AG08395 (cell line): Measurements from ENCODE around the gene PIP5K1B.

Experiments used
- DNase-seq: peaks from one replicate; pipeline ENCODE4 v3.0.0; 2012; ENCODE audit warnings: mixed read lengths, low spot score

The PIP5K1B gene

GRCh38 chr9:68817079-68817875, 112.2 kb downstream of the PIP5K1B start:
- DNase-seq, result no peak

GRCh38 chr9:68819065-68819464, 114.0 kb downstream of the PIP5K1B start:
- no peak for DNase-seq

DNA sequence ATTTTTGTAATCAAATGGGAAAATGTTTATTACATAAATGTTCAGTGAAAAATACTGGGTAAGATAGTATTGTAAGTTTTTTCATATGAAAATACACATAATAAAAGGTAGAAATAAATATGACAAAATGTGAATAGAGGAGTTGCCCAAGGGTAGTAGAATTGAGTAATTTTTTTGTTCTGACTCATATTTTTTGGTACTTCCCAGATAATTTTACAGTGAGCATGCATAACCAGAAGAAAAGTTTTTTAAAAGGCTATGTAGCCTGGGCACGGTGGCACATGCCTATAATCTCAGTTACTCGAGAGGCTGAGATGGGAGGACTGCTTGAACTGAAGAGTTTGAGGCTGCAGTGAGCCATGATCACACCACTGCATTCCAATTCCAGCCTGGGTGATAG, 116.9 kb downstream of the PIP5K1B start:
- DNase-seq, result no peak

DNA sequence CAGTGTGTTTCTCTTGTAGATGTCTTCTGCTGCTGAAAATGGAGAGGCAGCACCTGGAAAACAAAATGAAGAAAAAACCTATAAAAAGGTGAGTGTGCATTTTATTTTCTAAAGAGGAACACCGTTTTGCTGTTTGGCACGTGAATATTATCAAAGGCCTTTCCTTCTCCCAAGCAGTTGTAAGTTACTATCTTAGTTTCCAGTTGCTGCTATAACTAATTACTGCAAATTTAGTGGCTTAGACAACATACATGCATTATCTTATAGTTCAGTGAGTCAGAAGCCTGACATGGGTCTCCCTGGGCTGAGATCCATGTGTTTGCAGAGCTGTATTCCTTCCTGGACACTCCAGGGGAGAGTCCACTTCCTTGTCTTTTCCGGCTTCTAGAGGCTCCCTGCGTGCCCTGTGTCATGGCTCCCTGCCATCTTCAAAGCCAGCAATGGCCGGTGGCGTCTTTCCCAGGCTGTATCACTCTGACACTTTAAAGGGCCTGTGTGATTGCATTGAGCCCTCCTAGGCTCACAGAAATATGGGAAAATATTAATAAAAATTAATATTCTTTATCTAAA, 117.6 kb downstream of the PIP5K1B start:
- no peak for DNase-seq

DNA sequence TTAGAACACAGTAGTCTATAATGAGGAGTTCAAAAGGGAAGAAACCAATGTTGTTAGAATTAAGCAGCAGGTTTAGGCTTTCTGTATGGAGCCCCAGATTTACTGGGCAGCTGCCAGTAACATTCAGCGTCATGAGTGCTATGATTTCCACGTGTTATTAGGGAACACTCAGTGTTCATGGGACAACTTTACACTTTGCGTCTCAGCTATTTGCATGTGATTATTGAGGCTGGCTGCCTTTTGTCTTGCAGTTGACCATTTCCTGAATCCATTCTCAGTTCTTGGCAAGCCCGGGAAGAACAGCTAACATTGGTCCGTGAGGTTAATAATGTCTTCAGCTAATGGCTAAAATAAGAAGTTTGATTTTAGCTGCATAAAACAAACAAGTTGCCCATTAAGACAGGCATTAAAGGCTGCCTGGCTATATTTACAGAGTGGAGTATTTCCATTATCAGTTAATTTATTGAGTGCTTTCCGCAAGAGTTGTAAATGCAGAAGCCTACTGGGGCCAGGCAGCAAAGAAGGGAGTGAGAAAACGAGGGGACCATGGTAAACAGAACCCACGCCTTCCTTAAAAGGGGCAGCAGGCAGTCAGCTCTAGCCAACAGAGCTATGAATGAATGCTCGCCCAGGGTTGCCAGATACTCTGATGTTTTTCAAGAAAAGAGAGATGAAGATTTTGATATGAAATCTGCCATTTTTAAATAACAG, 120.9 kb downstream of the PIP5K1B start:
- DNase-seq, result no peak

- DNase-seq, result no peak
Measured at GRCh38 chr9:68827837-68828744, 123.1 kb downstream of the PIP5K1B start.

- DNase-seq, result no peak
Measured at GRCh38 chr9:68832101-68832500, 127.1 kb downstream of the PIP5K1B start.

DNA sequence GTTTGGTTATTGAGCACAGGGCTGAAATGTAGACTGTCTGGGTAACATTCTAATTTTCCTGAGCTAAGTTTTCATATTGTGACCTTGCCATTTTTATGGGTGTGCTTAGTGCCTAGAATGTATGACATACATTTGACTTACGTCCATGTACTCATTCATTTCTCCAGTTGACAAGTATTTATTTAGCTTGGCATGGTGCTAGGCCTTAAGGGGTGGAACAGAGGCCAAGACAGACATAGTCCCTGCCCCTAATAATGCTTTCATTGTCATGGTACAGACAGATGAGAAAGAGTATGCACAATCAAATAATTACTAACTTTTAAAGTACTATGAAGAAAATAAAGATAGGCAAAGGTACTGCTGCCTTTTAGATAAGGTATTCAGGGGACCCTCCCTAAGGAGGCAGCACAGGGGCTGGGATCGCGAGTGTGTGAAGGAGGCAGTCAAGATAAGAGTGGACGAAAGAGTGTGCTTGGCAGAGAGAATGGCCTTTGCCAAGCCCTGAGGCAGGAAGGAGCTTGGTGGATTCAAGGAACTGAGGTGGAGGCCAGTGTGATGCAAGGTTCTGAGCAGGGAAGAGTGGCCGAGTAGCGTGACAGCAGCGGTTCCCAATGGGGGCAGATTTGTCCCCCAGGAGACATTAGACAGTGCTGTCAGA, 128.0 kb downstream of the PIP5K1B start:
- DNase-seq, result no peak

DNA sequence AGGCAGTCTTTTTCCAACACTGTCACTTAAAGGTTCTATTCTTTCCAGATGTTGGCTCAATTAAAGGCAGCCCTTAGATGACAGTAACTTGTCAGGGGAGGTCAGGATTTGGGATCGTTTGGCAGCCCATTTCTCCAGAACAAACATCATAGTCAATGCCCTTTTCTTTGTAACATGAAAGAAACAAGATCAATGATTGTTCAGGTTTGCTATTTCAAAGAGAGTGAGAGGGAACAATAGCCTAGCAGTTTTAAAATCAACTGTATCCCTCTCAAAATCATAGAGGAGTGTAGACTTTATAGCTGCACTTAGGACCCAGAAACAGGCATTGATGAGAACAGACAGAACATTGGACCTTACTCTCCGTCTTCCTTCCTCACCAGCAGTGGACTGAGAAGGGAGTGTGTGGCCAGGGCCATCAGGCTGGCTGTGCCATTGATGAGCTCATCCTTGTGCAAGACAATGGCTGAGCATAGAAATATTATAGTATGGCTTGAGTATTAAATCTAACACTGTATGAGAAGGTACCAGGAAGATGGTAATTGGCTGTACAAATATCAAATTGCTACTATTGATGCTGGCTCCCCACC, 130.0 kb downstream of the PIP5K1B start:
- DNase-seq, result no peak

DNA sequence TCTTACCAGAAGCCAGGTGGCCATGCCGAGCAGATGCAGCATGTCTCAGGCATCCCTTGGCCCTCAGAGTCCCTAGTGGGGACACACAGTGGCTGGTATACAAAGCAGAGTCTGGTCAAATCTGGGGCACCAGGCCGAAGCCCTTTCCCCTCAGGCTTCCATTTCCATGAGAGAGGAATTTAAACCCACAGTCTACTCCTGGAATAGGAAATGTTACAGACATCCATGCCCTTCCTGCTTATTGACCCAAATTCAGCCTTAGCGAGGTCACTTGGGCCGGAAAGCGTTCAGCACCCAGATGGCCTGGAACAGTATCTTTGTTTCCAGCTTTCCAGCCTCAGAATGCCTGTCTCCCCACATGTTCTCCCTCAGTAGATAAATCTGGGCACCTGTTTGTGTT, 131.7 kb downstream of the PIP5K1B start:
- no peak for DNase-seq

DNA sequence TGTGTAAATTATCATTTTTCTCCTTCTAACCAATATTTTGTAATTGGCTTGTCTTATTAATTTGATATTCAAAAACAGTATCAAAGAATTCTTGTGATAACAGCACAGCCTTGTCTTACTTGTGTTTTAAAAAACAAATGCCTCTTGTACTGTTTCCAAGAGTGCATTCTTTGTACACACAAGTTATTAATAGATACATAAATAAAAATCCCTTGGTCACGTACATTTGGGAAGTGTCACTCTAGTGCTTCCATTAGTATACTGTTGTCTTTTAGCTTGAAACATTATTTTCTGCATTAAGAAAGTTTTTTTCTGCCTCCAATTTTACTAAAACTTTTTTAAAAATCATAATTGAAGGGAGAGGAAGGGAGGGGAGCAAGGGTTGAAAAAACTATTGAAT, 133.2 kb downstream of the PIP5K1B start:
- DNase-seq, result no peak

- DNase-seq, result no peak
Measured at GRCh38 chr9:68841276-68842052, 136.4 kb downstream of the PIP5K1B start.

DNA sequence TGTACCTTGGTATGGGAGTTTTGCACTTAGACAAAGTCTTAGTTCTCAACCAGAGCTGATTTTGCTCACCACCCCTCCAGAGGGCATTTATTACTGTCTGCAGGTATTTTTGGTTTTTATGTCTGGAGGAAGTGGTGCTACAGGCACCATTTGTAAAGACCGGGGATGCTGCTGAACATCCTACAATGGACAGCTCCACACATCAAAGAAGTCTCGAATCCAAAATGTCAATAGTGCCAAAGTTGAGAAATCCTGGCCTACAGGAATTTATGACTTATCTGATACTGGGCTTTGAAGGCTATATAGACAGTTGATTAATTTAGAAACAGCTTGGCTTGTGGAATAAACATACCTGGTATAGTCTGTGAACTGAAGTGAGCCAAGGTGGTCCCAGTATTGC, 137.5 kb downstream of the PIP5K1B start:
- DNase-seq, result no peak

DNA sequence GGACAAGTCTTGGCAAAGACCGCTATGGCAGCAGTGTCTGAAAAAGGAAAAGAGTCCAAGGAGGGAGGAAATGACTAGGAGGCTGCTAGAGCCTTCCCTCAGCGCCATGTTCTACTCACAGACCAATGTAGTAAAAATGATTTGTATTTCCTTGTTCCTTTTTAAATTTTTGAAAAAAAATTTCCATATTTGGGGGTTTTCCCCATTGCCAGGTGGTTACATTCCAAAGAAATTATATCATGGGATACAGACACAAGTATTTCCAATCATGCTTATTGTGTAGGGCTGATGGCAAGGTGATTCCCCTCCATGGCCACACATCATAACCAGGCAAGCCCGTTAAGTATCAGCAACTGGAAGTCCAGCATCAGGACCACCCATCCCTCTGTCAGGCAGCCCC, 138.2 kb downstream of the PIP5K1B start:
- no peak for DNase-seq

GRCh38 chr9:68844157-68844556, 139.1 kb downstream of the PIP5K1B start:
- DNase-seq, result no peak

GRCh38 chr9:68844631-68845612, 139.9 kb downstream of the PIP5K1B start:
- peak; percentile 14 for DNase-seq

- DNase-seq, result no peak
Measured at GRCh38 chr9:68847765-68848164, 142.7 kb downstream of the PIP5K1B start.

DNA sequence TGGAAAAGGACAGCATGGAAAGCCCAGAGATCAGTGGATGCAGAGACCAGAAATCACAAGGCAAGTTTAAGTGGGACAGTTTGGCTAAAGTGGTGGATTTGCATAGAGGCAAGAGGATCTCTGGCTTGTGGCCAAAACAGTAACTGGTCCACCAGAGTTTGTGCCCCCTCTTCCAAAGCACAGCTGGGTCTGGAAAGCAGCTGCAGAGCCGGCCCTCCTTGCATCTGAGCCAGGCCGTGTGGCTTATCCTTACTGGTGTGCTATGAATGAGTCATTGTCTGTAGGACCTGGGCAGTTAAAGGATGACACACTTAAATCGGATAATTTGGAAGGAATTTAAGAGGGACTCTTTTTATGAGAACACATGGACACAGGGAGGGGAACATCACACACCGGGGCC, 146.6 kb downstream of the PIP5K1B start:
- no peak for DNase-seq

GRCh38 chr9:68852941-68853340, 147.9 kb downstream of the PIP5K1B start:
- DNase-seq, result no peak
